Pancreas (tissue), 10 donors: ENCODE measurements around the gene PSG5. TPM values are rescaled to one million over a fixed set of nuclear protein-coding genes. Genes with fewer than 3 reads are reported as not detected.
"Not testable (repeated sequence)": the region's sequence is repeated elsewhere in the genome, so short reads cannot be mapped to it uniquely, and the experiment has no call there.

Experiments
- ATAC-seq, 4 donors: fragments of 200-7000 bp; cut with Tn5 transposase; one replicate each; pipeline versions ENCODE4 v1.8.0 to v1.9.1; 2020; ENCODE audit warnings: mild to moderate bottlenecking in 4 of 4, moderate library complexity in 4 of 4
- DNase-seq, 6 donors: peaks; one replicate each; pipeline ENCODE4 v3.0.0-alpha.2; 2020
- FAIRE-seq: peaks from 2 replicates; lab custom pipeline; 2012; peaks lifted over from hg19 to GRCh38; lab: Jason Lieb, UNC
- H3K27ac ChIP-seq, 4 donors: fragments of 200-600 bp; sonication (generic); 1 replicate in 3 of 4; 2 replicates in 1 of 4; pipeline versions ENCODE4 v1.5.0 to v1.8.0; 2020
- H3K27me3 ChIP-seq, 4 donors: fragments of 200-600 bp; one replicate each; pipeline ENCODE4 v1.8.0; 2021
- H3K36me3 ChIP-seq, 3 donors: fragments of 200-600 bp; sonication (generic) in 1 of 3; one replicate each; pipeline versions ENCODE4 v1.5.0 to v1.8.0; 2020 to 2021
- H3K4me1 ChIP-seq, 3 donors: fragments of 200-600 bp; one replicate each; pipeline ENCODE4 v1.8.0; 2021
- H3K4me3 ChIP-seq, 4 donors: fragments of 200-600 bp; sonication (generic) in 2 of 4; one replicate each; pipeline versions ENCODE4 v1.5.0 to v1.8.0; 2020 to 2021
- H3K9me3 ChIP-seq, 4 donors: fragments of 200-600 bp; one replicate each; pipeline ENCODE4 v1.8.0; 2021
- CTCF ChIP-seq, 4 donors: fragments of 200-600 bp; sonication (generic) in 3 of 4; IDR thresholded peaks; one replicate each; pipeline versions ENCODE4 v1.5.0 to v1.8.0; 2021; ENCODE audit warnings: antibody characterized with exemption in 4 of 4
- WGBS, 2 donors: extraction: QIAGEN DNeasy Blood & Tissue Kit; methylation state at CpG; one replicate each; pipeline ENCODE4 v1.1.7; 2013; 5-methylcytosine and 5-hydroxymethylcytosine counted together
- intact Hi-C, 3 donors: fragments of 100-400 bp; cut with DNase I; formaldehyde crosslinking; loops; one replicate each; pipeline versions ENCODE4 v1.11.1 to v1.14.2; 2022
- polyA plus RNA-seq, 2 donors: library from polyadenylated mRNA; stranded (reverse); fragments of 200-250 nt; gene quantifications; one replicate each; pipeline ENCODE4 v1.2.3, GENCODE V29; 2013
- total RNA-seq, 6 donors: library from RNA; stranded (reverse); fragmentation: NEBNext Ultra II Directional in 4 of 6; extraction: Animal tissue kit (Norgen Biotek cat#: 25700) in 4 of 6; gene quantifications; one replicate each; pipeline versions ENCODE4 v1.2.1 to v1.2.4, GENCODE V29; 2021 to 2023
- donor health status: healthy with polysubstance abuse.
- donor health status: DM: no; HTN: no; CAD: no; lungs with moderate emphysema.
- donor health status: DM: no; HTN: no; CAD: no.
- donor health status: control.
- donor health status: control.
- donor health status: Bipolar disorder and iron deficiency.
- donor health status: DM: yes; HTN: yes; CAD: no.
- donor health status: DM: no; HTN: no; CAD: no.
- donor health status: DM: no; HTN: no; CAD: no.
- donor health status: DM: yes; HTN: yes; CAD: no.

PSG5 gene
- total and polyA plus RNA-seq, 8 donors, result 0.44 to 0.49 TPM; not detected in 6

- DNase-seq, result no peak
- H3K4me3 ChIP-seq, result no peak overlapping the region
- ATAC-seq, result no peak
- no peak for TF ChIP-seq CTCF (IDR thresholded peaks at IDR 0.05)
- 44 to 58% methylated on average over 4 of the region's 4 CpGs for WGBS, 2 donors
- no peaks in the 10 kb centered on the region for H3K27me3 ChIP-seq
- H3K36me3 ChIP-seq, result no peaks in the 10 kb centered on the region
- H3K4me1 ChIP-seq, result no peaks in the 10 kb centered on the region
- no peak for FAIRE-seq
- intact Hi-C loops, result no loop called here
- H3K9me3 ChIP-seq, result no peaks in the 10 kb centered on the region
- no peak overlapping the region for H3K27ac ChIP-seq
These were observed 59.6 kb downstream of the PSG5 start for GRCh38 chr19:43126720-43127119.

GRCh38 chr19:43124360-43124759, 62.0 kb downstream of the PSG5 start:
- ATAC-seq, result no peak
- Histone ChIP-seq H3K4me1 (no peaks in the 10 kb centered on the region), H3K9me3 (no peaks in the 10 kb centered on the region), H3K4me3 (no peak overlapping the region), H3K27ac (no peak overlapping the region), H3K27me3 (no peaks in the 10 kb centered on the region), H3K36me3 (no peaks in the 10 kb centered on the region)
- intact Hi-C loops, result no loop called here
- WGBS, 2 donors, result 50 to 65% methylated on average over 2 of the region's 2 CpGs
- no peak for FAIRE-seq
- TF ChIP-seq CTCF (IDR thresholded peaks at IDR 0.05), result no peak
- DNase-seq, result no peak

GRCh38 chr19:43120433-43121026, 65.8 kb downstream of the PSG5 start:
- H3K27me3 ChIP-seq, FAIRE-seq, H3K4me3 ChIP-seq, H3K9me3 ChIP-seq, H3K27ac ChIP-seq, ATAC-seq, DNase-seq, H3K36me3 ChIP-seq, intact Hi-C loops, H3K4me1 ChIP-seq: not testable (repeated sequence)
- WGBS, 2 donors, result 47 to 61% methylated on average over 11 of the region's 11 CpGs

- H3K9me3 ChIP-seq, FAIRE-seq, intact Hi-C loops, H3K4me3 ChIP-seq, H3K27ac ChIP-seq, DNase-seq, ATAC-seq, H3K4me1 ChIP-seq, H3K36me3 ChIP-seq, H3K27me3 ChIP-seq: not testable (repeated sequence)
- WGBS, 2 donors, result 39 to 41% methylated on average over 3 of the region's 3 CpGs
These were observed 66.8 kb downstream of the PSG5 start for GRCh38 chr19:43119526-43119925.

Other genes starting within 250 kb of the PSG5 start
- not detected for gene PSG7, start 249.3 kb downstream of the PSG5 start, total RNA-seq
- not detected for gene PSG7, start 249.3 kb downstream of the PSG5 start, polyA plus RNA-seq
- gene PSG11, start 160.1 kb downstream of the PSG5 start, total RNA-seq, result not detected
- not detected for gene PSG11, start 160.1 kb downstream of the PSG5 start, polyA plus RNA-seq
- not detected for gene PSG2, start 103.8 kb downstream of the PSG5 start, total RNA-seq
- not detected for gene PSG2, start 103.8 kb downstream of the PSG5 start, polyA plus RNA-seq
- gene PSG4, start 19.1 kb upstream of the PSG5 start, total RNA-seq, result under 1 TPM in 4 of 6 donors, not detected in 2; 0.24 to 0.76 (median 0.36) TPM
- 1 to 10 TPM in 1 of 2 donors, under 1 TPM in 1; 0.12 to 3.0 TPM for gene PSG4, start 19.1 kb upstream of the PSG5 start, polyA plus RNA-seq
- gene PSG9, start 83.0 kb upstream of the PSG5 start, total RNA-seq, result under 1 TPM in 1 of 6 donors, not detected in 5; 0.31 TPM
- under 1 TPM in 1 of 2 donors, not detected in 1; 0.23 TPM for gene PSG9, start 83.0 kb upstream of the PSG5 start, polyA plus RNA-seq
- gene CD177, start 167.2 kb upstream of the PSG5 start, total RNA-seq, result 1 to 10 TPM in 1 of 6 donors, under 1 TPM in 4, not detected in 1; 0.25 to 2.8 (median 0.28) TPM
- under 1 TPM; 0.14 to 0.42 TPM for gene CD177, start 167.2 kb upstream of the PSG5 start, polyA plus RNA-seq
- gene TEX101, start 228.4 kb upstream of the PSG5 start, total RNA-seq, result not detected
- not detected for gene TEX101, start 228.4 kb upstream of the PSG5 start, polyA plus RNA-seq